Measurements from ENCODE around the gene C1orf35.

Gene C1orf35

GRCh38 chr1:228077565-228078330, 25.4 kb downstream of the C1orf35 start:
- DNase-seq = peak; percentile 51

- DNase-seq = no peak
These were observed 26.2 kb downstream of the C1orf35 start for GRCh38 chr1:228076796-228077430.

- DNase-seq = no peak
These were observed 27.3 kb downstream of the C1orf35 start for GRCh38 chr1:228075801-228076271.

GRCh38 chr1:228074954-228075730, 28.0 kb downstream of the C1orf35 start:
- DNase-seq = no peak

- DNase-seq = peak; percentile 67
These were observed 29.1 kb downstream of the C1orf35 start for GRCh38 chr1:228073857-228074545.

GRCh38 chr1:228073061-228073856, 29.9 kb downstream of the C1orf35 start:
- no peak for DNase-seq

GRCh38 chr1:228072658-228073043, 30.5 kb downstream of the C1orf35 start:
- DNase-seq = no peak

GRCh38 chr1:228071839-228072657, 31.1 kb downstream of the C1orf35 start:
- DNase-seq = no peak

- DNase-seq = no peak
These were observed 32.3 kb downstream of the C1orf35 start for GRCh38 chr1:228070851-228071250.

GRCh38 chr1:228070173-228070572, 33.0 kb downstream of the C1orf35 start:
- DNase-seq = no peak

GRCh38 chr1:228068359-228068758, 34.8 kb downstream of the C1orf35 start:
- no peak for DNase-seq

GRCh38 chr1:228066891-228067654, 36.1 kb downstream of the C1orf35 start:
- peak; percentile 52 for DNase-seq

GRCh38 chr1:228066416-228066815, 36.7 kb downstream of the C1orf35 start:
- DNase-seq = peak; percentile 46

GRCh38 chr1:228065543-228066347, 37.4 kb downstream of the C1orf35 start:
- DNase-seq = peak; percentile 47

- peak; percentile 48 for DNase-seq
These were observed 38.2 kb downstream of the C1orf35 start for GRCh38 chr1:228064741-228065542.

- DNase-seq = peak; percentile 48
These were observed 38.8 kb downstream of the C1orf35 start for GRCh38 chr1:228064296-228064695.

- DNase-seq = peak; percentile 43
These were observed 39.6 kb downstream of the C1orf35 start for GRCh38 chr1:228063251-228064191.

Data from islet precursor cell (in vitro differentiated cells).